Stimulated activated CD4-positive, alpha-beta T cell treated with anti-CD3 and anti-CD28 coated beads, Interleukin-1b, Interleukin-23, amount 100 ng/mL, for 48 hours (primary cell): ENCODE measurements around the gene MEIS1.
A peak's percentile ranks its signal among the peaks of the same experiment; 100 is the strongest.
"Not testable (repeated sequence)": the region's sequence is repeated elsewhere in the genome, so short reads cannot be mapped to it uniquely, and the experiment has no call there.

Source experiments
- DNase-seq: peaks from one replicate; pipeline ENCODE4 v3.0.0-alpha.2; 2020

MEIS1 gene

GRCh38 chr2:66434679-66435548, at the start of gene MEIS1:
Gene MEIS1 (plus strand): TSS chr2:66435125. CDS start chr2:66435857, 732 bp downstream.
- DNase-seq, result peak; percentile 51

GRCh38 chr2:66387016-66387753, 47.7 kb upstream of the MEIS1 start:
- no peak for DNase-seq

- no peak for DNase-seq
These were observed 45.2 kb upstream of the MEIS1 start for GRCh38 chr2:66389651-66390131.

- no peak for DNase-seq
These were observed 44.8 kb upstream of the MEIS1 start for GRCh38 chr2:66390152-66390551.

- no peak for DNase-seq
These were observed 44.1 kb upstream of the MEIS1 start for GRCh38 chr2:66390811-66391210.

GRCh38 chr2:66391240-66391639, 43.7 kb upstream of the MEIS1 start:
- DNase-seq, result not testable (repeated sequence)

GRCh38 chr2:66405473-66405872, 29.5 kb upstream of the MEIS1 start:
- DNase-seq, result no peak

GRCh38 chr2:66408905-66409304, 26.0 kb upstream of the MEIS1 start:
- no peak for DNase-seq

GRCh38 chr2:66412874-66413273, 22.1 kb upstream of the MEIS1 start:
- DNase-seq, result no peak

- no peak for DNase-seq
These were observed 20.0 kb upstream of the MEIS1 start for GRCh38 chr2:66414896-66415295.

GRCh38 chr2:66418381-66418780, 16.5 kb upstream of the MEIS1 start:
- no peak for DNase-seq

- no peak for DNase-seq
These were observed 13.3 kb upstream of the MEIS1 start for GRCh38 chr2:66421612-66422011.

GRCh38 chr2:66423391-66424124, 11.4 kb upstream of the MEIS1 start:
- DNase-seq, result no peak

- no peak for DNase-seq
These were observed 8.4 kb upstream of the MEIS1 start for GRCh38 chr2:66426244-66427111.

GRCh38 chr2:66427300-66427699, 7.6 kb upstream of the MEIS1 start:
- DNase-seq, result no peak

GRCh38 chr2:66428986-66429612, 5.8 kb upstream of the MEIS1 start:
- no peak for DNase-seq

GRCh38 chr2:66429693-66430504, 5.0 kb upstream of the MEIS1 start:
- DNase-seq, result no peak

- DNase-seq, result no peak
These were observed 4.2 kb upstream of the MEIS1 start for GRCh38 chr2:66430505-66431273.

- no peak for DNase-seq
These were observed 3.7 kb upstream of the MEIS1 start for GRCh38 chr2:66431274-66431642.
